ENCODE results near the gene PKIG. TPM values are rescaled to one million over a fixed set of nuclear protein-coding genes. Genes with fewer than 3 reads are reported as not detected.

The PKIG gene
- total RNA-seq, 2 experiments from 2014 or later, result 4.5 to 4.6 TPM

DNA sequence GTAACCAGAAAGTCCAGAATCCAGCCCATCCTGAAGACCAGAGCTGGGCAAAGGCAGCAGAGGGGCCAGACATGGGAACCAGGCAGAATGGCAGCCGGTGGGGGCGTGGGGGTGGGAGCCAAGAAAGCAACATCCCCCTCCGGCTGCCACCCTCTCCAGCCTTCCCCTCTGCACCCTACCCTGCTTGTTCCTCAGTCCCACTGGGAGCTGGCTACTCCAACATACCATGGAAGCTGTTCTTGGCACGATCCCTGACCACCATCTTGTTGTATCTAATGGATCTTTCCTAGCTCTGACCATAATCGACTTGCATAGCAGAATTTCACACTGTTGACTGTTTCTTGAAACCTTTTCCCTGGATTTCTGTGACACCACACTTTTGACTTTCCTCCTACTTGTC is 38.9 kb downstream of the PKIG start:
- intact Hi-C loops (cut with DNase I, micrococcal nuclease), result no loop called here
- POLR2A ChIA-PET, result interaction anchor here (0.6 kb wide), 1 partner anchor 51 kb away, joined by 3 read pairs; no protein-coding TSS in a partner anchor
- CTCF ChIA-PET, result no interaction called here
- Mint-ChIP-seq H3K27ac (no peak overlapping the region), H3K9me3 (ENCODE audit: low read depth) (no peaks in the 10 kb centered on the region), H3K4me1 (peaks cover 23% of the 10 kb centered on the region), H3K4me3 (no peak overlapping the region), H3K36me3 (ENCODE audit: low read depth) (peaks cover 55% of the 10 kb centered on the region), H3K27me3 (no peaks in the 10 kb centered on the region)
- ATAC-seq (no peak), DNase-seq (no peak)

DNA sequence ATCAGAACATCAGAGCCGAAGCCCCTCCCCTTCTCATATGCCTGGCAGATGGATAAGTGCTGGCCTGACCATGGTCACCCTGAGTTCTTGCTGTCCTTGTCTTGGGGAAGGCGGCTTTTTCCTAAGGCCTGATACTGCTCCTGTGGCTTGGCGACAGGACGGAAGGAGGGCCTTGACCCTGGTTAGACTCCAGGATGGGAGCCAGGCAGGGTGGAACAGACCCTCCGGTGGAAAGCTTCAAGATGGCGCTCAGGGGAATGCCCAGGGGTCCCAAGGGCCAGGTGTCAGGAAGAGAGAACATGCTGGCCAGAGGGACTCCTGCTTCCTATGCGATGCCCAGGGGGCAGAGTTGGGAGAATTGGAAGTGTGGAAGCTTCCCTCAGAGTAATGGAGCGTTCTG is 39.6 kb downstream of the PKIG start:
- Mint-ChIP-seq H3K27me3 (no peaks in the 10 kb centered on the region), H3K36me3 (ENCODE audit: low read depth) (peaks cover 54% of the 10 kb centered on the region), H3K27ac (no peak overlapping the region), H3K4me1 (peaks cover 22% of the 10 kb centered on the region), H3K9me3 (ENCODE audit: low read depth) (no peaks in the 10 kb centered on the region), H3K4me3 (no peak overlapping the region)
- POLR2A ChIA-PET, result no interaction called here
- intact Hi-C loops (cut with DNase I, micrococcal nuclease), result no loop called here
- CTCF ChIA-PET, result interaction anchor here (1.6 kb wide), 1 partner anchor 12 kb away, joined by 4 read pairs; no protein-coding TSS in a partner anchor
- DNase-seq (no peak), ATAC-seq (no peak)

DNA sequence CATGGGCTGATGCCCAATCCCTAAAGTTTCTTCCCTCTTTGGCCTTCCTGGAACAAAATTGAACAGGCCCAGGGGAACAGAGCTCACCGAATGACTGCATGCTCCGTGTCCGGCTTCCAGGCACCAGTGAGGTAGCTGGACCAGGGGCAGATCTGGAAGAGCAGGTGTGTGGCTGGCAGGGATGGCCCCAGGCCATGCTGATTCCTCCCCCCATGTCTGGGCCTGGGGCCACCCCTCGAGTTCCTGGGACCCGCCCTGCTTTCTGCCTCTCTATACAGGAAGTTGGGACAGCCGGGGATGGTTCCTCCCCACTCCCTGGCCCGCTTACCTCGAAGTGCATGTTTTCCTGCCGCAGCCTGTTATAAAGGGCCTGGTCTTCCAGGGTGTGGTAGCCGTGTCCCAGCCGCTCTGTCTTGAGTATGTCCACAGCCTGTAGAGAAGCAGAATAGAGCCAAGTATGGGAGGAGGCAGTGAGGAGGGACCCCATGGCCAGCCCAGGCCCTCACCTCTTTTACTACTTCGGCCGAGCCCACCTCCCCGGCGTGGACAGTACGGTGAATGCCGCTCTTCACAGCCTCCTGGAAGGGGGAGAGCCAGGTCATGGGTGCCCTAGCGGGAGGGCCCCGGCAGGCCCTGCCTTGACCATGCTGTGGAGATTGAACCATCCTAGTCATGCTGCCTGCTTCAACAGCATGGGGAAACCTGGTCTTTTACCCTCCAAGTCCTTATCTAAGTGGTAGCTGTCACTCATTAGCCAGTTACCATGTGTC is 40.3 kb downstream of the PKIG start:
- intact Hi-C loops (cut with DNase I, micrococcal nuclease), result no loop called here
- H3K4me3 Mint-ChIP-seq, result no peak overlapping the region
- H3K27ac Mint-ChIP-seq, result no peak overlapping the region
- ChIA-PET CTCF (interaction anchor here (1.6 kb wide), 1 partner anchor 12 kb away, joined by 4 read pairs; no protein-coding TSS in a partner anchor), POLR2A (no interaction called here)
- ATAC-seq (no peak), DNase-seq (no peak)
- H3K4me1 Mint-ChIP-seq, result peaks cover 16% of the 10 kb centered on the region
- peaks cover 55% of the 10 kb centered on the region for H3K36me3 Mint-ChIP-seq (ENCODE audit: low read depth)
- no peaks in the 10 kb centered on the region for H3K9me3 Mint-ChIP-seq (ENCODE audit: low read depth)
- H3K27me3 Mint-ChIP-seq, result no peaks in the 10 kb centered on the region

DNA sequence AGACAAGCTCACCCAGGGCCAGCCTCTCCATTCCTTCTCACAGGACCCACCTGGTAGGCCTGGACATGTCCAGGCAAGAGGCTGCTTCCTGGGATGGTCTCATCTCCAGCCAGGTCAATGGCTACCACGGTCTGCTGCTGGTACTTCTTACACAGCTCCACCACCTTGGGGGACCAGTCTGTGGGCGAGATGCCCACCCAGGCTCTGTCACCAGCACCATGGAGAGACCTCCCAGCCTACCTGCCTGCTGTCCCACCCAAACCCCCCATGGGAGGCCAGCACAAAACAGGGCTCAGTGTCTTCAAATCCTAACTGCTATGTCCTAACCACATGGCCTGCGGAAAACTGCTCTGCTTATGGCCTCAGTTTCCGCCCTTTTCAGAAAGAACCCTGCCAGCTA is 41.8 kb downstream of the PKIG start:
- Mint-ChIP-seq H3K36me3 (ENCODE audit: low read depth) (peaks cover 56% of the 10 kb centered on the region), H3K4me1 (peaks cover 3% of the 10 kb centered on the region), H3K27me3 (no peaks in the 10 kb centered on the region), H3K27ac (no peak overlapping the region), H3K4me3 (no peak overlapping the region), H3K9me3 (ENCODE audit: low read depth) (no peaks in the 10 kb centered on the region)
- ChIA-PET CTCF (interaction anchor here (0.8 kb wide), 1 partner anchor 18 kb away, joined by 3 read pairs; no protein-coding TSS in a partner anchor), POLR2A (interaction anchor here (0.6 kb wide), 2 partner anchors 134 to 212 kb away, joined by 3 to 7 read pairs; no protein-coding TSS in a partner anchor)
- intact Hi-C loops (cut with DNase I, micrococcal nuclease), result no loop called here
- ATAC-seq (no peak), DNase-seq (no peak)

DNA sequence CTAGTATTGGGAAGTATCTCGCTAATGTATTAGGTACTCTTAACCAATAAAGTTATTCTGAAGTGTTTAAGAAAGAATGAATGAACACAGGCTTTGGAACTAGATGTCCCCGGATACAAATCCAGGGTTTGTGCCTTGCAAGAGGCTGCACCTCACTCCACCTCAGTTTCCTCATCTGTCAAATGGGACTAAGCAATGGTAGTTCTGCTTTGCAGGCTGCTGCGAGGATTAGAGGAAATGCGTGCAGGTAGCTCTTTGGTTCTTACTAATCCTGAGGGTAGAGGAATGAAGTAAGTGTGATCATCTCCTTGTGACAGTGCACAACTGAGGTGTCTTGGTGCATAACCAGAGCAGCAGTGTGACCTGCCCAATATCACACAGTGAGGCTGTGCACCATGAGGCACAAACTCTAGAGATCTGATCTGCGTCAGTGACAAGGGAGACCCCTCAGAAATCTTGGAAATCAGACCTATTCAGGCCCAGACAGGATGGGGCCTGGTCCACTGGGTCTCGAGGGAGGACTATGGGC is 42.4 kb downstream of the PKIG start:
- no peak for DNase-seq
- ATAC-seq, result no peak
- H3K27me3 Mint-ChIP-seq, result no peaks in the 10 kb centered on the region
- ChIA-PET CTCF (interaction anchor here (0.8 kb wide), 1 partner anchor 17 kb away, joined by 3 read pairs; no protein-coding TSS in a partner anchor), POLR2A (no interaction called here)
- H3K4me1 Mint-ChIP-seq, result no peaks in the 10 kb centered on the region
- no peaks in the 10 kb centered on the region for H3K9me3 Mint-ChIP-seq (ENCODE audit: low read depth)
- no peak overlapping the region for H3K4me3 Mint-ChIP-seq
- intact Hi-C loops (cut with DNase I, micrococcal nuclease), result no loop called here
- no peak overlapping the region for H3K27ac Mint-ChIP-seq
- H3K36me3 Mint-ChIP-seq (ENCODE audit: low read depth), result peaks cover 50% of the 10 kb centered on the region

DNA sequence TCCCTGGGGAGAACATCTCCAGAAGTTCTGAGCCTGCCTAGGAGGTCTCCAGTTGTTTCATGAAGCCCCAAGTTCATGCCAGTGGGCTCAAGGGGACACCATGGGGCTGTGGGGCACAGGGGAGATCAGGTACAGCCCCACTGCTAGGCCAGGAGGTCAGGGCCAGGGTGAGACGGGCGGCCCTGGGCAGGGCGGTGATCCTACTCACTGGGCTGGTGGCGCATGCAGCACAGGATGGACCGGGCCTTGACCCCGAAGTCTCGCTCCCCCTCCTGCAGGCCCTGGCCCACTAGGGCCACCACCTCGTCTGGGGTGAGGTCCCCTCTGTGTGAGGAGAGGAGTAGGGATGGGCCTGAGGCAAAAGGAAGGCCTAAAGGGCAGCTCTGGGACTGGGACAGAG is 43.0 kb downstream of the PKIG start:
- H3K36me3 Mint-ChIP-seq (ENCODE audit: low read depth), result peaks cover 44% of the 10 kb centered on the region
- no peaks in the 10 kb centered on the region for H3K4me1 Mint-ChIP-seq
- H3K9me3 Mint-ChIP-seq (ENCODE audit: low read depth), result no peaks in the 10 kb centered on the region
- H3K4me3 Mint-ChIP-seq, result no peak overlapping the region
- no peaks in the 10 kb centered on the region for H3K27me3 Mint-ChIP-seq
- DNase-seq, result no peak
- ATAC-seq, result no peak
- intact Hi-C loops (cut with DNase I, micrococcal nuclease), result no loop called here
- H3K27ac Mint-ChIP-seq, result no peak overlapping the region
- CTCF ChIA-PET, result no interaction called here
- POLR2A ChIA-PET, result no interaction called here

DNA sequence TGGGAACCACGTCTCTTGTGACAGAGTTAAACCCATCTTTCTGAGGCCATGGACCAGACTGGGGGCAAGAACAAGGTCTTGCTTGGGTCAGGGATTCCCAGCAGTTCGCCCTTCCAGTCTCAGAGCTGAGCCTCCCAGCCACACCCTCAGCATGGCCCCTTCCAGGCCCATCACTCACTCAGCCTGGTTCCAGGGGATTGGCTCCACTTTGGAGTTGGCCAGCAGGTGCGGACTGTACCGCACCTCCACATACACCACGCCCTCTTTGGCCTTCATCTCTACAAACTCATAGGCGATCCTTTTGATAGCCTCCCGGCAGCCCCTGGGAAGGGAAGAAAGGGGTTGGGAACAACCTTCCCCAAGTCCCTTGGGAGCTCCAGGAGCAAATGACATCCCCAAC is 43.9 kb downstream of the PKIG start:
- no peak for ATAC-seq
- H3K36me3 Mint-ChIP-seq (ENCODE audit: low read depth), result peaks cover 37% of the 10 kb centered on the region
- H3K9me3 Mint-ChIP-seq (ENCODE audit: low read depth), result no peaks in the 10 kb centered on the region
- H3K4me1 Mint-ChIP-seq, result no peaks in the 10 kb centered on the region
- H3K4me3 Mint-ChIP-seq, result no peak overlapping the region
- intact Hi-C loops (cut with DNase I, micrococcal nuclease), result no loop called here
- no peak for DNase-seq
- CTCF ChIA-PET, result interaction anchor here (1.2 kb wide), 1 partner anchor 17 kb away, joined by 3 read pairs; no protein-coding TSS in a partner anchor
- POLR2A ChIA-PET, result interaction anchor here (0.6 kb wide), 1 partner anchor 15 kb away, joined by 3 read pairs; no protein-coding TSS in a partner anchor
- H3K27me3 Mint-ChIP-seq, result no peaks in the 10 kb centered on the region
- H3K27ac Mint-ChIP-seq, result no peak overlapping the region

DNA sequence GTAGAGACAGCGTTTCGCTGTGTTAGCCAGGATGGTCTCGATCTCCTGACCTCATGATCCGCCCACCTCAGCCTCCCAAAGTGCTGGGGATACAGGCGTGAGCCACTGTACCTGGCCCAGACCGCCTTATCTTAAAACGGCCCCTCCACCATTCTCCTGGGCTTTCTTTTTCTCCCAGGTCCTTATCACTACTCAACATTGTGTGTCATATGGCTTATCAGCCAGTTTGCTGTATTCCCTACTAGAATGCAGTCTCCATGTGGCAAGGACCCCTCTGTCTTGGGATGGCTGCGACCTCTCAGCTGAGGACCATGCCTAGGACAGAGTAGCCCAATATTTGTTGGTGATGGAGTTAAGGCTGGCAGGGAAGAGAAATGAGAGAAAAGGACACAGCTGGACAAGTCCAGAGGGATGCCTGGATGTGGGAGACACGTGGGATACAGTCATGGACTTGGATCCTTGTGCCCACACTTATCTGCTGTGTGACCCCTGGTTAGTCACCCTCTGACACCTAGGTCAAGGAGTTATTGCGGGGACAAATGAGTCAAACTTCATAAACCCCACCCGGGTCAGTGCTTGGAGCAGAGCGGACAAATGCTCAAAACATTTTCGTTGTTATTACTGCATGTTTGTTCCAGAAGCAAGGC is 45.1 kb downstream of the PKIG start:
- ChIA-PET CTCF (interaction anchor here (1.3 kb wide), 1 partner anchor 16 kb away, joined by 3 read pairs; no protein-coding TSS in a partner anchor), POLR2A (interaction anchor here (0.6 kb wide), 1 partner anchor 506 kb away, joined by 3 read pairs; no protein-coding TSS in a partner anchor)
- Mint-ChIP-seq H3K36me3 (ENCODE audit: low read depth) (peaks cover 25% of the 10 kb centered on the region), H3K27ac (no peak overlapping the region), H3K4me1 (no peaks in the 10 kb centered on the region), H3K4me3 (no peak overlapping the region), H3K27me3 (no peaks in the 10 kb centered on the region), H3K9me3 (ENCODE audit: low read depth) (no peaks in the 10 kb centered on the region)
- DNase-seq (no peak), ATAC-seq (no peak)
- intact Hi-C loops (cut with DNase I, micrococcal nuclease), result no loop called here

DNA sequence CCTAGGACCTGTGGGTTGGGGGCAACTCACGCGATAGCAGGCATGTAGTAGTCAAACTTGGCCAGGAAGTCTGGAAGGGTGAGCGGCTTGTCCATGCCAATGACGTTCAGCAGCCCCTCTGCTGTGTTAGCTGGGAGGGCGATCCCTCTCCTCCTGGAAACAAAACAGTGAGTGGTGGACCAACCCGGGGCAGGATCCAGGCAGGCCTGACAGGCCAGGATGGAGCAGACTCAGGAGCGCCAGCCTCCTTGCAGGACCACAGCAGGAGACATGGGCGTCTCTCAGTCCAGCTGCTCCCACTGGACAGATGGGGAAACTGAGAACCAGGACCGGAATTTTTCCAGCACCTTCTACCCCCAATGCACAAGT is 46.6 kb downstream of the PKIG start:
- Mint-ChIP-seq H3K9me3 (ENCODE audit: low read depth) (no peaks in the 10 kb centered on the region), H3K4me3 (no peak overlapping the region), H3K36me3 (ENCODE audit: low read depth) (peaks cover 12% of the 10 kb centered on the region), H3K27ac (no peak overlapping the region), H3K27me3 (no peaks in the 10 kb centered on the region), H3K4me1 (peaks cover 2% of the 10 kb centered on the region)
- intact Hi-C loops (cut with DNase I, micrococcal nuclease), result no loop called here
- ATAC-seq, result no peak
- no peak for DNase-seq
- POLR2A ChIA-PET, result no interaction called here
- CTCF ChIA-PET, result interaction anchor here (0.5 to 1.1 kb wide), 2 partner anchors 56 to 419 kb away, joined by 3 to 4 read pairs; no protein-coding TSS in a partner anchor

DNA sequence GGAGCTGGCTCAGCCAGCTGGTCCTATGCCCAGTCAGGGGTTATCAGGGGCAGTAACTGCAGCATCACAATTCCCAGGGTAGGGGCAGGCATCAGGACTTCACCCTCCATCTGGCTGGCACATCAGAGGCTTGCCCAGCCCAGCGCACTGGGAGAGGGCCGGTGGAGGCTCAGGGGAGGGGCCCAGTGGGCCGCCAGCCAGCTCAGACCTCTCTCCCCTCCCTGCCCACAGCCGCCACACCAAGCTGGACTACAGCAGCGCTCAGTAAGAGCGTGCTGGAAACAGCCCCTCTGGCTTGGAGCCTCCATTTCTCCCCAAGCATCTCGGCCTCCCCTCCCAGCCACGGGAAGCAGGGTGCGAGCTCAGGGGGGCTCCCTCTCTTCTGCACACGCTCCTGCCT is 47.2 kb downstream of the PKIG start:
- H3K27ac Mint-ChIP-seq, result no peak overlapping the region
- DNase-seq (no peak), ATAC-seq (no peak)
- no peak overlapping the region for H3K4me3 Mint-ChIP-seq
- intact Hi-C loops (cut with DNase I, micrococcal nuclease), result no loop called here
- no peaks in the 10 kb centered on the region for H3K27me3 Mint-ChIP-seq
- CTCF ChIA-PET, result interaction anchor here (0.5 to 1.1 kb wide), 2 partner anchors 55 to 420 kb away, joined by 3 to 4 read pairs; no protein-coding TSS in a partner anchor
- H3K4me1 Mint-ChIP-seq, result peaks cover 2% of the 10 kb centered on the region
- POLR2A ChIA-PET, result no interaction called here
- no peaks in the 10 kb centered on the region for H3K9me3 Mint-ChIP-seq (ENCODE audit: low read depth)
- peaks cover 11% of the 10 kb centered on the region for H3K36me3 Mint-ChIP-seq (ENCODE audit: low read depth)

DNA sequence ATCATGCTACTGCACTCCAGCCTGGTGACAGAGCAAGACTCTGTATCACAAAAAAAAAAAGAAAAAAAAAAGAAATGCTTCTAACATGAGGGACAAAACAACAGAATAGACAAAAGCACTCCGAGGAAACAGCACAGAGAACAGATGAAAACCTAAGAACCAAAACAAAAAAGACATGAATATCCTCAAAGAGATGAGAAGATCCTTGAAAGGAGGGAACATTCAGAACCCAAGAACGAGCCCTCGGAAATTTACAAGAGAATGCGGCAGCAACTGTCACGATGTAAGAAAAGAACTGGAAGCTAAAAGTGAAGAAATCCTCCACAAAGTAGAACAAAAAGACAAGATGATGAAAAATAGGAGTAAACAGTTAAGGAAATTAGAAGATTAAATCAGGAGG is 47.9 kb downstream of the PKIG start:
- ATAC-seq (no peak), DNase-seq (no peak)
- intact Hi-C loops (cut with DNase I, micrococcal nuclease), result no loop called here
- H3K27me3 Mint-ChIP-seq, result no peaks in the 10 kb centered on the region
- H3K9me3 Mint-ChIP-seq (ENCODE audit: low read depth), result no peaks in the 10 kb centered on the region
- CTCF ChIA-PET, result interaction anchor here (1.2 kb wide), 1 partner anchor 246 kb away, joined by 3 read pairs; no protein-coding TSS in a partner anchor
- peaks cover 2% of the 10 kb centered on the region for H3K4me1 Mint-ChIP-seq
- H3K4me3 Mint-ChIP-seq, result no peak overlapping the region
- H3K27ac Mint-ChIP-seq, result no peak overlapping the region
- H3K36me3 Mint-ChIP-seq (ENCODE audit: low read depth), result peaks cover 4% of the 10 kb centered on the region
- POLR2A ChIA-PET, result interaction anchor here (0.7 kb wide), 1 partner anchor 12 kb away, joined by 3 read pairs; no protein-coding TSS in a partner anchor
